HG02870 (cell line): ENCODE measurements around the gene LPP.
"Not testable (repeated sequence)": the region's sequence is repeated elsewhere in the genome, so short reads cannot be mapped to it uniquely, and the experiment has no call there.

Source experiments
- ATAC-seq: cut with Tn5 transposase; IDR thresholded peaks from one replicate; pipeline ENCODE4 v1.9.1; 2021; ENCODE audit warnings: mild to moderate bottlenecking, moderate library complexity; ENCODE audit not compliant: unreplicated experiment

Gene LPP

DNA sequence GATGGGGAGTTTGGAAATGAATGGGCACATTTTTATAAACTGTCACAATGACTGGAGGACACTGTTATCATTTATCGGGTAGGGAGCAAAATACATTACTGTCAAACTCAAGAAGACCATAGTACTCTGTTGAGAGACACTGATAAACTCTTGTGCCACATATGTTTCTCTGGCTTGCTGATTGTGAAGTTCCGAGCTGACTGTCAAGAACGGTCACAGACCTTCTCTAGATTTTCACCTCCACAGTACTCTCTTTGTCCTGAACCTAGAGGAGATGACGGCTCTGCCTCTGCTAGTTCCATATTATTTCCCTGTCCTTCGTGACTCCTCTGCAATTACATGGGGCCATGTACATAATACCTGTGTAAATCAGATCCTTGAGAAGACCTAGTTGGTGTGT is 451.9 kb downstream of the LPP start:
- ATAC-seq: no peak

DNA sequence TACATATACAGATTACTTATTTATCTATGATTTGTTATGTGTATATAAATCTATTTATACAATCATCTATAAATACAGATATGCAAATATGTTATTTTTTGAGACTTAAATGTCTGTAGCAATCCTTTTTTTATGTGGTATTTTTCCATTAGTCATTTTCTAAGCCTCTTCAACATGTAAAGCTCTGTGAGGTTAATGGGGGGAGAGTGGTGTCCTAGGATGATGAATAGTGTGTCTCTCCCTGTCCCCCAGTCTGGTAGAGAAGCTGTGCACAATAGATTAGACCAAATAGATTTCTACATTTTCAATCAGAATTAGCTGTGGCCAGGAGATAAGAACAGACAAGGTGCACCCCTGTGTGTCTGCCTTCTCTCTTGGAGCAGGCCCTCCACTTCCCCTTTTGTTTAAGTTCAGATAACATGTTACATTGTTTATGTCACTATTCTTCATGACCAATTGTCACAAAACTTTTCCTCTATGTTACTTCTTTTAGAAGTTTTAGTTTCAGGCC is 453.9 kb downstream of the LPP start:
- ATAC-seq: no peak

DNA sequence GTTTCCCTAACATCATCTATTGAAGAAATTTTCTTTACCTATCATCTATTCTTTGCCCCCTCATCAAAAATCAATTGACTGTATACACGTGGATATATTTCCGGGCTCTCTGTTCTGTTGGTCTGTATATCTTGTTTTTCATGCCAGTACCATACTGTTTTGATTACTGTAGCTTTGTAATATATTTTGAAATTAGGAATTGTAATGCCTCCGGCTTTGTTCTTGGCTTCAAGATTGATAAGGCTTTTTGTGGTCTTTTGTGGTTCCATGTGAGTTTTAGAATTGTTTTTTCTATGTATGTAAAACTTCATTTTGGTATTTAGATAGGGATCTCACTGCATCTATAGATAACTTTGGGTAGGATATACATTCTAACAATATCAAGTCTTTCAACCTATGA is 454.4 kb downstream of the LPP start:
- ATAC-seq: no peak

DNA sequence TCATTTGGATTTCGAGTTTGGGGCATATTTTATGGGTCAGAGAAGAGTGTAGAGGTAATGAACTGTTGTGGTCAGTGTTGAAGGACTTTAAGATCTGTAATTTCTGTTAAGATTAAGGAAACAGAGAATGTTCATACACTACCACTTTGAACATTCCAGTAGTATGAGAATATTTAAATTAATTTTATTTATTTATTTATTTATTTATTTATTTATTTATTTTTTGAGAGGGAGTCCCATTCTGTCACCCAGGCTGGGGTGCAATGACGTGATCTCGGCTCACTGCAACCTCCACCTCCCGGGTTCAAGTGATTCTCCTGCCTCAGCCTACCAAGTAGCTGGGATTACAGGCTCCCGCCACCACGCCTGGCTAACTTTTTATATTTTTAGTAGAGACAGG is 459.8 kb downstream of the LPP start:
- not testable (repeated sequence) for ATAC-seq

DNA sequence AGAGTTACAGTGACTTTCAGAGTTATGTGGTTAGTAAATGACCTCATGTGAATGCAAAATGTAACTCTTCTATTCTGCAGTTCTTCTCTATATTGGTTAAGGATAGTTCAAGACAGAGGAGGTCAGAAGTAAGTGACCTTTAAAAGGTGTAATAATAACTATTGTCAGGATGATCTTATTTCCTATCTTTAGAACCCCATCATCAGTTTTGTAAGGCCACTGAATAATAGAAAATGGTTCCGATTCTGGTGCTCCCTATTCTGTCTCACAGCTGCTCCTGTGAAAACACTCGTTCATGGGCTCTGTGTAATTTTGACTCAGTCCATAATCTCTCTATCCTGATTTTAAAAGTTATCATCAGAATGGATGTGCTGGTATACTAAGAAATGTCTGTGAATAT is 463.3 kb downstream of the LPP start:
- ATAC-seq: no peak

DNA sequence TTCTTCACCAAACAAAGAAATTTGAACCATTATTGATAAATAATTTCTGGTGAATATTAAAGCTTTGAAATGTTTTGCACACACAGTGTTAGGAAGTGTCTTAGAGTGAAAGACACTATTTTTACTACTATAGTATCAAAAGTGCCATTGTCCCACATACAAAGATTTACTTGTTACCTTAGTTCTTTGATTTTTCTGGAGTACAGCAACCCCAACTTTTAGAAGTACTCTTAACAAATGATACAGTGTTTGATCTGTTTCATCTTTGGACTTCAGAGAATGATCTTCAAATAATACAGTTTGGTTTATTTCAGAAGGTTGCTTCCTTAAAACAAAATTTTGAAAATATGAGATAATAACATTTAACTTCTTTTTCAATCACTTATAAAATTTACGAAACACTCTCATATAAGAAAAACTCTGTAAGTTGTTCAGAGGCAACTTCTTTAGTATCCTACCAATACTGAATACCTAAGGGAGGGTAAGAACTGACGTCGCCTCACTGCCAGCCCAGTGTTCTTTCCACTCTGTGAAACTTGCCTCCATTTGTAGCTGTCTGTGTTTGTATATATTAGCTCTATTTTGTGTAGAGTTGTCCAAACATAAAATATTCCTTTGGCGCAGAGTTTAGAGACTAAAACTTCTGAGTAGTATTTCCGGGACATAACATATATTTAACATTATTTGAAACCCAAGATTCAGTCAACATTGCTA is 464.2 kb downstream of the LPP start:
- ATAC-seq: no peak

DNA sequence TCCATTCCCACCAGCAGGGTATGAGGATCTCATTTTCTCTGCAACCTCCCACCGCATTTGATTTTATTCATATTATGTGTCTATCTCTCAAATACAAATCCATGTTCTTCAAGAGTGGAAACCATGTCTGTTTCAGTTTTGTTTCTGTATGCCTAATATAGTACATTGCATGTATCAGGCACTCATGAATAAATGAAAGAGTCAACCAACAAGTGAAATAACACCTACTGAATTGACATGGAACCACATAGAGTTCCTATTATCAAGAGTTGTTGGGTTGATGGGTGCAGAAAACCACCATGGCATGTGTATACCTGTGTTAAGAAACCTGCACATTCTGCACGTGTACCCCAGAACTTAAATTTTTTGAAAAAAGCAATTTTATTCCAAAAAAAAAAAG is 466.8 kb downstream of the LPP start:
- ATAC-seq: no peak

DNA sequence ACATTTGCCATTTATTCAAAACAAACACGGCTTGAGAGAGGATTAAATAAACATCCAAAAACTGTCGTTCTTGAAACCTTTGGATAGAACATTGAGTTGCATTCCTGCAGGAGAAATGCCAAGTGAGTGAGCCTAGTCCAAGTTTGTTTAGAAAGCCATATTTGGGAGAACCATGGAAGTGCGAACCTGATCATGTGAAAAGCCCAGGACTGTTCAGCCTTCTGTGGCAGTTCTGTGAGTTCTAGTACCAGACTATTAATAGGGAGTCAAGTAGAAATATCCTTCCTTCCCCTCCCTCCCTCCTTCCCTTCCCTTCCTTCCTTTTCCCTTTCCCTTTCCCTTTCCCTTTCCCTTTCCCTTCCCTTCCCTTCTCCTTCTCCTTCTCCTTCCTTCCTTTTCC is 470.4 kb downstream of the LPP start:
- ATAC-seq: no peak

DNA sequence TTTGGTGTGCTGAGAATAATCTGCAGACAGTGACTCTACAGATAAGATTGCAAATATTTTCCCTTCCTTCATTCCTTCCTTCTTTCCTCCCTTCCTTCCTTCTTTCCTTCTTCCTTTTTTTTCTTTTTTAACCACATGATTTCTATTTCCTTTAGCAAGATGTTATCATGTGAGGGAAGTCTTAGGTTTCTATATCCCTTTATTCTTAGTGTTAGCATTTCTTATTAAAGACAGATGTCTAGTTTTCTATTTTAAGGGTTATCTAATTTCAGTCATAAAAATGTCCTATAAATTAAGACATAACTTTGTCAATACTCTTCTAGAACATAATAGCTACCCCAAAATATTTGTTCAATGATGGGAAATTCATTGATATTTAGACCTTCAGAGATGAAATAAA is 470.9 kb downstream of the LPP start:
- ATAC-seq: no peak

DNA sequence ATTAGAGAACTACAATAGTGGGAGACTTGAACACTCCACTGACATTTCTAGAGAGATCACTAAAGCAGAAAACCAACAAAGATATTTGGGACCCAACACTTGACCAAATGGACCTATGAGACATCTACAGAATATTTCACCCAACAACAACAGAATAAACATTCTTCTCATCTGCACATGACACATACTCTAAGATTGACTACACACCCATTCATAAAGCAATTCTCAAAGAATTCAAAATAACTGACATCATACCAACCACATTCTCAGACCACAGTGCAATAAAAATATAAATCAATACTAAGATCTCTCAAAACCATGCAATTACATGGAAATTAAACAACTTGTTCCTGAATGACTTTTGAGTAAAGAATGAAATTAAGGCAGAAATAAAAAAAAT is 473.7 kb downstream of the LPP start:
- ATAC-seq: no peak

DNA sequence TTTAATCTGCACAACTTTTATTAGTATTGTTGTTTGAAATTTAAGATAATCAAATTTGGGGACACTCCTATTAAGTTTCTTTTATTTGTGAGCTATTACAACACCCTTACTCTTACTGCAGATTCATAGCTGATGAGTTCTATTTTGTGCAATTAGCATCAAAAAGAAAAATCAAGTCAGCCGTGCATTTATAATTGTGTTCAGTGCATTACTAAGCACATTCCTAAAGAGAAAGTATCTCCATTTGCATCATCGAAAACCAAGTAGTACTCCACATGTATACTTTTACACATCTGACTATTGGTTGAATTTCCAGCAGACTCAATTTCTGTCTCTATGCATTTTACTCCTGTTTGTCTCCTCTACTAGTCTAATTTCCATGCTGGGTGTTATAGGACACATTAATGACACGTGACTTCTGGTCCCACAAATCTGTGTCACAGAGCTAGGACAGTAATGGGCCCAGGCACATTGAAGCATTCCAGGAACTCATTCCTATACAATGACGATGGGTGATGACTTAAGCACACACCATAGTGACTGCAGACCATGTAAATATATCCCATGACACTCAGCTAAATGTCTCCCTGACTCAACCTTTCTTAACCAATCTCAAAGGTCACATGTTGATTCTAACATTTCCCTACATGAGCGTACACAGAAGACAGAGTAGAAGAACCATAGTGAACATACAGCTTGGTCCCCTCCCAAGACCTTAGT is 477.5 kb downstream of the LPP start:
- ATAC-seq: no peak

DNA sequence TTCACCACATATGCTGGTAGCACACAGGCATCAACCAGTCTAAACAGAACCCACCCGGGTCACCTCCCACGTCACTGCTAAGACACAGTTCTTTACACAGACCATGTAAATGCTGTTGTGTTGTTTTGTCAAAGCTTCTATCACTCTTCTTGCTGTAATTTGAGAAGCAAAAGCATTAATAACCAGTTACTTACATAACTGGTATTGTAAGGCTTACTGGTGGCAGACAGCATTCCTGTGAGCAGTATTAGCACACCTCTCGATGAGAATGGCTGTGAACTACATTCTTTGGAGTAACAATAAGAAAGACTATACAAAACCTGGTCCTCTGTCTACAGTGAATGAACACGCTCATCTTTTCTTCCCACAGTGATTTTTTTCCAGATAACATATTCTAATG is 479.2 kb downstream of the LPP start:
- ATAC-seq: no peak

DNA sequence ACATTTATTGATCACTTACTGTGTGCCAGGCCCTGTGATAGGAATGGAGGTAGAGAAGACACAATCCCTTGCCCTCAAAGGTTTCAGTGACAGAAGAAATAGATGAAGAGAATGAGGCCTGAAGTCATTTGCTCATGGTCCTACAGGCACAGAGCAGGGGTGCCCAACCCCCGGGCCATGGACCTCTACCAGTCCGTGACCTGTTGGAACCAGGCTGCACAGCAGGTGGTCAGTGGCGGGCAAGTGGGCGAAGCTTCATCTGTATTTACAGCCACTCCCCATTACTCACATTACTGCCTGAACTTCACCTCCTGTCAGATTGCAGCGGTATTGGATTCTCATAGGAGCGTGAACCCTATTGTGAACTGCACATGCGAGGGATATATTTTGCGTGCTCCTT is 480.3 kb downstream of the LPP start:
- no peak for ATAC-seq

DNA sequence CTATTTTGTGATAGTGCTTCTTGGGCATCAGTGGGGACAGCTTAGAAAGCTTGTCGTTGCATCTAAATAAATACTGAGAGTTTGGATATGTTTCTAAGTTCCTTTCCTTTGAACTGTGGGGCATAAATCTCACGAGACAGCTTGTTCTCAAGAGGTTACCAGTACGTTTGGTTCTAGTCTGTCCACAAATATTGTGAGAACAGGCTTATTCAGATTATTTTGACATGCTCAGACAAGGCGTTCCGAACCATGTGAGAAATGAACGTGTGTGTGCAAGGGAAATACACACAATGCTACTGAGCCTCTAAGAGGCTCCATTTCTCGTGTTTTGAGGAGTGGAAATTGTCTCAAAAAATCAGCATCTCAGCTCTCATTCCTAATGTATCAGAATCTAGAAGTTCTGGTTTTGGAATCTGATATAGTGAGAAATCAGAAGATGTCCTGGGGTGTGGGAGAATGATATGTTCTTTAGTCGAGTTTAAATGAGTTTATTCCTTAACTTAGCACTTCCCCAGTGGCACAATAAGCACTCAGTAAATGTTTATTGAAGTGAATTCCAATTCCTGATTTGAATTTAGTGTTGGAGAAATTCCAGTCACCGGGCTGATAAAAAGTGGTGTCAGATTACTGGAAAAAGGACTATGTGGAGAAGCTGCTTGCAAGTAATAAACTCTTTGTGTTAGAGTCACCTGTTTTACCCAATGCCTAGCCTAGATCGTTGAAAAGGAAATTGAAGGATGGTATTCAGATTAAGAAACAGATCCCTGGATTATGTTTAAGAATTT is 481.5 kb downstream of the LPP start:
- ATAC-seq: no peak

DNA sequence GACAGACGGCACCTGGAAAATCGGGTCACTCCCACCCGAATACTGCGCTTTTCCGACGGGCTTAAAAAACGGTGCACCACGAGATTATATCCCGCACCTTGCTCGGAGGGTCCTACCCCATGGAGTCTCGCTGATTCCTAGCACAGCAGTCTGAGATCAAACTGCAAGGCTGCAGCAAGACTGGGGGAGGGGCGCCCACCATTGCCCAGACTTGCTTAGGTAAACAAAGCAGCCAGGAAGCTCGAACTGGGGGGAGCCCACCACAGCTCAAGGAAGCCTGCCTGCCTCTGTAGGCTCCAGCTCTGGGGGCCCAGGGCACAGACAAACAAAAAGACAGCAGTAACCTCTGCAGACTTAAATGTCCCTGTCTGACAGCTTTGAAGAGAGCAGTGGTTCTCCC is 482.3 kb downstream of the LPP start:
- not testable (repeated sequence) for ATAC-seq

DNA sequence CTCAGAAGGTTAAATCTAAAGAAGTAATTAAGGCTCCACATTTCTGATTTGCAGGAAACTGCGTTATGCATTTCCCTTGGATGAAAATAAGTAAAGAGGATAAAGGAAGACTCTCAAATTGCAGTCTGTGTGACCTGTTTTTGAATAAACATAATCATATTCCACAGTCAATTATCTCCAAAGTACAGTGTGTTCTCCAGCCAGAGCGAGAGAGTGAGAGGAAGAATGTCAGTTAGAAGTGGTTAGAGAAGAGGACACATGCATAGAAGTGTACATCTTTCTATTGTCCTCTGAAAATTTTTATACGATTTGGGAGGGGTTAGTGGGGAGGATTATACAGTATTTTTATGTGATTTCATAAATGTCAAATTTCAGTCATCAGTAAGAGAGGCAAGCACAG is 487.1 kb downstream of the LPP start:
- ATAC-seq: no peak

DNA sequence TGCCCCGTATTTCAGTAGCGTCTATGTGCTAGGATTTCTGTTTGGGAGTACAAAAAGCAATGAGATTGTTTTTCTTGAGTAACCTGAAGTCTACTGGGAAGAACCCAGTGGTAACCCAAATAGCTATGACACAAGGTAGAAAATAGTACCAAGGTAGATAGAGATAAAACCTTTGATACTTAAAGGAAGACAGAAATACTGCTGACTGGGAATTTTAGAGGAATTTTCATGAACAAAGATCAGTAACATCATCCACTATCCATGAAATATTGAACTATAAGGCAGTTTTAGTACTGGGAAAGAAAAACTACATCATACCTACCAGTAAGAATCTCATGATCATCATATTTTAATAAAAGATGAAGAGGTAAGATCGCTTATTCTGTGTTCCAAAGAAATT is 489.8 kb downstream of the LPP start:
- no peak for ATAC-seq

DNA sequence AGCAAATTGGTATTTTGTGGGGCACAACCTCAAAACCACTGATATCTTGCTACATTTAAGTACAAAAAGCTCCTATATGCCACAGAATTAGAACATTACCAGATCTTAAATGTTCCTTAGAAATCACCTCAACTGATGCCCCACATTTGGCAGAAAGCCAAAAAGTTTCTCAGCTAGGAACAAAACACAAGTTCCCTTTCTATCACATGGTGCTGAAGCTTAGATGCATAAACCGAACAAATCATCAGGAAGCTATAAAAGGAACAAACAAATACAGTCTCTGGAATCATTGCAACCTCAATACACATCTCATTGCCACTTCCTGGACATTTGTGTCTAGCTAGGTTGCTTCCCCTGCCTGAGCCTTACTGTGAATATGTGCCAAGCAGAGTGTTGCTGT is 492.6 kb downstream of the LPP start:
- ATAC-seq: no peak

DNA sequence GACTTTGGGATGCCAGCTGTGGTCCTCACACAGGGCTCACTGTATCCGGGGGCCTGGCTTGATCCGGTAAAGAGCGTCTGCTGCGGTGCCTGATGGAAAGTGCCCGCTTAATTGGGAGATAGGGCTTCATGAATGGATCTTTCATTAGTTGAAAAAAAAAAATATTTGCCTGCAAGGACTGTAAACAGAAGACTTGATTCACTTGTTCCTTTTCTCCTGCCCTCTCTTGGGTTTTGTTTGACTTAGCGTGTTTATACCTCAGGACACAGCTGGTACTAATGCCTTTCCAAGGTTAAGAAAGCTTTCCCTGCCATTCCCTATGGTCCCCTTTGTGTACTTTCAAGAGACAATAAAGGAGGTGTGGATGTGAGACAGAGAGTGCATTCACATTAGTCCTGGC is 493.3 kb downstream of the LPP start:
- ATAC-seq: no peak

DNA sequence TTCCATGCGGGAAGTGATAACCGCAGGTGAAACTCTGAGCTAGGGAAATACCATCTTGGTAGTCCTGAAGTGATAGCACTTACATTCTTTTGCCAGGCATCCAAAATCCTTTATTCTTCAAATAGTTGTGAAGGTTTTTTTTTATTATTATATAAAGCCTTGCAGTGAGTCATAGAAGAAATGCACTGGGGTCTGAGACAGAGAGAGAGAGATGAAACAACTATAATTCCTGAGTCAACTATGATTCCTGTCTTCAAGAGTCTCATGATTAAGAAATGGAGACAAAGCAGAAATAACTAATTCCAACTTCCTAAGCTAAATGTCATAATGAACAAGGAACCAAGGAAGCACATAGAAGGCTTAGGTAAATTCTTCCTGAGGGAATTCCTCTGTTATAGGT is 495.6 kb downstream of the LPP start:
- no peak for ATAC-seq

DNA sequence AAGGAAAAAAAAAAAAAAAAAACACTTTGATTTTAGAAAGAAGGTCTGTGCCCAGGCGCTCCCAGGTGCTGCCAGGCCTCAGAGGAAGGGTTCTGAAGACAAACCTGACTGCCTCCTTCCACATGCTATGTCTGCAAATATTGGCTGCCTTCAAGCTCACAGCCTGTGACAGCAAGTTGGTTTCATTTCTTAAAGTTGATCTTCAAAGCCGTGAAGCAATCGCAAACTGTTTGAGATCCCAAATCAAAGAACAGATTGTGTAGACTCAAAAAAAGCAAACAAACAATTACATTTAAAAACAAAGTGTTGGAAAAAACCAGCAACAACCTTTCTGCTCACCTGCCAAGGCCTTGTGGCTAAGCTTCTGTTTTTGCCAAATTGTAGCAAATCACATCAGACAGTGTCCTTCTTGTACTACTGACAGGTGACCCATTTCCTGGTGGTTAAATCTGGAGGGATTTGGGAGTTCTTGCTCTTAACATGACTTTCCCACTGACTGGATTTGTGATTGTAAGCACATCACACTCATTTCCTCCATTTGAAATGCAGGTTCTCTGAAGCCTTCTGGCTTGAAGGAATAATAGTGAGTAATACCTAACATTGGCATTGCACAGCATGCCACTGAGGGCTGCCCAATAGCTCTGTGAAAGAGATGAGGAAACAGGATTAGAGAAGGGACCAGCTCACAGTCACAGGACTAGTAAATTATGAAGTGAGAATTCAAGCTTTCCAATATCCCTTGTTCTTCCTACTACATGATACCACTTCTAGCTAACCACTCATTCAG is 502.4 kb downstream of the LPP start:
- ATAC-seq: no peak
